Midbrain (tissue), 1 donor: ENCODE measurements around the gene JARID2.
"Not testable (repeated sequence)": the region's sequence is repeated elsewhere in the genome, so short reads cannot be mapped to it uniquely, and the experiment has no call there.

Experiments
- DNase-seq: peaks from one replicate; lab custom pipeline; 2025; lab: John Stamatoyannopoulos, UW

The JARID2 gene

GRCh38 chr6:15543332-15543917 lies 297.6 kb downstream of the JARID2 start:
- DNase-seq = not testable (repeated sequence)

GRCh38 chr6:15544321-15544900 lies 298.5 kb downstream of the JARID2 start:
- DNase-seq = no peak

- DNase-seq = no peak
Observed at GRCh38 chr6:15546591-15546990, 300.7 kb downstream of the JARID2 start.

GRCh38 chr6:15547400-15547799 lies 301.5 kb downstream of the JARID2 start:
- no peak for DNase-seq

- DNase-seq = no peak
Observed at GRCh38 chr6:15549371-15549770, 303.5 kb downstream of the JARID2 start.

GRCh38 chr6:15550546-15551123 lies 304.8 kb downstream of the JARID2 start:
- DNase-seq = no peak

- DNase-seq = no peak
Observed at GRCh38 chr6:15551262-15551661, 305.4 kb downstream of the JARID2 start.

DNA sequence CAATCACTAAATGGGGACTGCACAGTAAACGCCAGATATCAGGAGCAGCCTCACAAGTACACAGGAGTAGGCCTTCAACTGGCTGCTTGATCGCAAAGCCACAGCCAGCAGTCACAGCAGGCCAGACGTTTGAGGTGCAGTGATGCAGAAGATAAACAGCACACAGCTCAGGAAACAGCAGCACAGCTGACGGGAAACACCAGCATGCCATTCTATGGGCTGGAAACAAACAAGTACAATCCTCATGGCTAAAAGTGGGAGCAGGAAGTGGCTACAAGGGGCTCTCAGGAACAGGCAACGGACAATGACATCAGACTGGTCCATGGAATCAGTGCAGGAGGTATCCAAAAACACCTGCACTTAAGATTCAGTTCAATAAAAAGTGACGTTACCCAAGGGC lies 305.9 kb downstream of the JARID2 start:
- no peak for DNase-seq

GRCh38 chr6:15553031-15553430 lies 307.2 kb downstream of the JARID2 start:
- no peak for DNase-seq

DNA sequence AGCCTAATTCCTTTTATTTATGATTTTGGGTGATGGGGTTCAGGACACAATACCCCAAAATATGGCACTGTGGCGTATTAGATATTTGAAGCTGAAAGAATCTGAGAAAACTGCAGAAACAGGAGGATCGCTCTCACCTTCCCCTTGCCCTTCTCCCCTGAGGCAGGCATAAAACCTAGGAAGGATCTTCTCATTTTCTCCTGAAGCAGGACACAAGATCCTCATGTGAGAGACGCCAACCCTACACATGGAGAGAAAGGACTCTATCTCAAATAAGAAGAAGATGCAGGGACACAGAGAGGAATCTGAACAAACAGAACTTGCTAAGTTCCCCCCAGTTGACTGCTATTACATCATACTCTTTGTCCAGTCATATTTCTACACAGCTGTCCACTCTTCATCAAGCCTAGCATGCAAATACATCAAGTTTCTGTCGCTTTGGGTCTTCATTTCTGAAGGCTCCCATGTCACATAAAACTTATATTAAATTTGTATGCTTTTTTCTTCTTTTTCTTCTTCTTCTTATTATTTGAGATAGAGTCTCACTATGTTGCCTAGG lies 307.9 kb downstream of the JARID2 start:
- DNase-seq = no peak

DNA sequence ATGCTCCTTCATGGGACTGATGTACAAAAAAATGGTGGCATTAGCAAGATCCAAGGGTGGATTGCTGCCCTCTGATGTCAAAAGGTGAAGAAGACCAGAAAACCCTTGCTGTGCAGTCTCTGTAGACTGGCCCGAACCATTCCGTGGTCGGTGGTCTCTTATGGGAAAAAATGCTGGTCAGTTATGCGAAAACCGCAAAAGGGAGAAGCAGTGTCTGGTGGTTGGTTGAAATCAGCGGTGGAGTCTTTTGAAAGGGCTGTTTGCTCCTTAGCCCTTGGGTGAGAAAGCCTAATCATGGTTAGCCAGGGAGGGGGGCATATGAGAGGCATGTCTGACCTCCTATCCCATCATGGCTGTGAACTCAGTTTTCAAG lies 308.8 kb downstream of the JARID2 start:
- DNase-seq = no peak

- no peak for DNase-seq
Observed at GRCh38 chr6:15555101-15556038, 309.5 kb downstream of the JARID2 start.

GRCh38 chr6:15556711-15557110 lies 310.8 kb downstream of the JARID2 start:
- DNase-seq = no peak

DNA sequence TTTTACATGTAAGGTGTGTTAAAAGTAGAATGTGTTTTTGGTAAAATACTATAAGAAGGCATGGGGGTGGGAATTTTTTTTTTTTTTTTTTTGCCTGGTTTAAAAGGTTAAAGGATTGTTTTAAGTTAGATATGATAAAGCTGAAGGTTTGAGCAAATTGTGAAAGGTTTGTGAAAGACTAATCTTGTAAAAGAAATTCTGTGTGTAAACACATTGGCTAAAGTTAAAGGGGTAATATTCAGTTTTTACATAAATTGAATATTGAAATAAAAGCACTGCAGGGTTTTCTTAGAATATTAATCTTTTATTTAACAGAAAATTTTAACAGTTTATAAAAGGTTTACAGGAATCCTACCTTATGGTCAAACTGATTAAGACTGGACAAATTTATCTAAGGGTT lies 311.3 kb downstream of the JARID2 start:
- no peak for DNase-seq

DNA sequence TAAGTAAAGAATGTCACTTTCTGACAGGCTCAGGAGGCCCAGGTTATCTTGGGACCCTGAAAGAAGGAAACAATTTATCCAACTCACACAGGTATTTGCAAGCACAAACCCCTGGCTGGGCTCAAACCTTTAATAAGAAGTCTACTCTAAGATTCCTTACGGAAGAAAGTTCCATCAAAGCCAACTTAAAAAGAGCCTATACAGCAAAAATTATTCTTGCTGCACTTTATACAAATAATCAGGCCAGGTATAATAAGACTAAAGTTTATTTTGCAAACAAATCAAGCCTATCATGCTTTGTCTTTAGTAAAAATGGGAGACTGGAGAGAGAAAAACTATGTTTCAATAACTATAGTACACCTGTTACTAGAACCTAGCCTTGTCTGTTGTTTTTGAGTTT lies 314.8 kb downstream of the JARID2 start:
- DNase-seq = no peak

DNA sequence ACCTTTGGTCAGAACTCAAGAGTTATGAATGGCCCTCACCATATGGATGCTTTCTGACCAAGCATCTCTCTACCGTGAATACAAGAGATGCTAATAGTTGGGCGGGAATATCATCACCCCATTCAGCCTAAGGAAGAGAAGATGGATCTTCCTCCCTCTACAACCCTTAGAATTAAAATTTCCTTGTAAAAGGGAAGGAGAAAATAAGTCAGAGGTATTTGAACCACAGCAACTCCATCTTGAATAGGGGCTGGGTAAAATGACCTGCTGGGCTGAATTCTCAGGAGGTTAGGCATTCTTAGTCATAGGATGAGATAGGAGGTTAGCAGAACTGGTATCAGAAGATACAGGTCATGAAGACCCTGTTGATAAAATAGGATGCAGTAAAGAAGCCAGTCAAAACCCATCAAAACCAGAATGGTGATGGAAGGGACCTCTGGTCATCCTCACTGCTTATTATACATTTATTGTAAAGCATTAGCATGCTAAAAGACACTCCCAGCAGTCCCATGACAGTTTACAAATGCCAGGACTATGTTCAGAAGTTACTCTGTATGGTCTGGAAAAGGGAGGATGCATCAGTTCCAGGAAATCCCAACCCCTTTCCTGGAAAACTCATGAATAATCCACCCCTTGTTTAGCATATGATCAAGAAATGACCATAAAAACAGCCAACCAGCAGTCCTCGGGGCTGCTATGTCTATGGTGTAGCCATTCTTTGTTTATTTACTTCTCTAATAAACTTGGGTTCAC lies 315.8 kb downstream of the JARID2 start:
- no peak for DNase-seq

DNA sequence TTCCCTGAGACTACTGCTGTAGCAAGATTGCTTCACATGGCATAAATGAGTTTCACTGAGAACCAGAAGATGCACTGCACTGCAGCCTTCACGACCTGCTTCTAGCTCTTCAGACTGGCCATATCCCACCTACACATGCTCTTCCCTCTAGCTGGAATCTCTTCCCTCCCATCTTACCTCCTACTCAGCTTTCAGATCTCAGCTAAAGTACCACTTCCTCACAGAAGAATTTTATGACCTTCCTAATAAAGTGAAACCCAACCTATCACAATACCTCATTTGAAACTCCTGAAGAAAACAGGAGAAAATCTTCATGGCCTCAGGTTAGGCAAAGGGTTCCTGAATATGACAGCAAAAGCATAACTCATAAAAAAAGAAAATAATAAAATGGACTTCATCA lies 317.1 kb downstream of the JARID2 start:
- DNase-seq = no peak

GRCh38 chr6:15569035-15569995 lies 323.4 kb downstream of the JARID2 start:
- DNase-seq = no peak

GRCh38 chr6:15570171-15570570 lies 324.3 kb downstream of the JARID2 start:
- DNase-seq = no peak
